T follicular helper cell (primary cell): ENCODE data around the gene RBMS1.

Experiments used
- DNase-seq: peaks from one replicate; pipeline ENCODE4 v3.0.0-alpha.2; 2020; ENCODE audit warnings: low read depth

Gene RBMS1

GRCh38 chr2:160362018-160362417 is 131.6 kb downstream of the RBMS1 start:
- DNase-seq, result no peak

GRCh38 chr2:160360089-160360757 is 133.4 kb downstream of the RBMS1 start:
- DNase-seq, result no peak

GRCh38 chr2:160358046-160358445 is 135.6 kb downstream of the RBMS1 start:
- DNase-seq, result no peak

GRCh38 chr2:160356485-160356884 is 137.1 kb downstream of the RBMS1 start:
- DNase-seq, result no peak

- no peak for DNase-seq
Measured at GRCh38 chr2:160355080-160355479, 138.5 kb downstream of the RBMS1 start.

- no peak for DNase-seq
Measured at GRCh38 chr2:160354677-160355076, 138.9 kb downstream of the RBMS1 start.

GRCh38 chr2:160353813-160354212 is 139.8 kb downstream of the RBMS1 start:
- DNase-seq, result no peak

- DNase-seq, result peak; percentile 7
Measured at GRCh38 chr2:160353166-160353565, 140.4 kb downstream of the RBMS1 start.

GRCh38 chr2:160352500-160352899 is 141.1 kb downstream of the RBMS1 start:
- no peak for DNase-seq

- DNase-seq, result no peak
Measured at GRCh38 chr2:160351956-160352355, 141.7 kb downstream of the RBMS1 start.

- no peak for DNase-seq
Measured at GRCh38 chr2:160349306-160349705, 144.3 kb downstream of the RBMS1 start.

GRCh38 chr2:160347269-160347863 is 146.2 kb downstream of the RBMS1 start:
- DNase-seq, result no peak

- DNase-seq, result no peak
Measured at GRCh38 chr2:160345071-160345764, 148.4 kb downstream of the RBMS1 start.

- no peak for DNase-seq
Measured at GRCh38 chr2:160343404-160343803, 150.2 kb downstream of the RBMS1 start.

- no peak for DNase-seq
Measured at GRCh38 chr2:160339726-160340125, 153.9 kb downstream of the RBMS1 start.

GRCh38 chr2:160338901-160339685 is 154.5 kb downstream of the RBMS1 start:
- no peak for DNase-seq

GRCh38 chr2:160337728-160338127 is 155.9 kb downstream of the RBMS1 start:
- DNase-seq, result no peak

GRCh38 chr2:160336635-160337034 is 157.0 kb downstream of the RBMS1 start:
- DNase-seq, result no peak

- no peak for DNase-seq
Measured at GRCh38 chr2:160336105-160336504, 157.5 kb downstream of the RBMS1 start.

- no peak for DNase-seq
Measured at GRCh38 chr2:160335441-160335840, 158.2 kb downstream of the RBMS1 start.

- no peak for DNase-seq
Measured at GRCh38 chr2:160334028-160334741, 159.4 kb downstream of the RBMS1 start.
